Right atrium auricular region (tissue), 2 donors: ENCODE measurements around the gene SLC27A3. TPM values are rescaled to one million over a fixed set of nuclear protein-coding genes. Genes with fewer than 3 reads are reported as not detected.

Experiments used
- DNase-seq: peaks from one replicate; pipeline ENCODE4 v3.0.0-alpha.2; 2019; ENCODE audit warnings: low spot score
- H3K27ac ChIP-seq, 2 donors: fragments of 200-600 bp; sonication (generic); 1 replicate in 1 of 2; 2 replicates in 1 of 2; pipeline ENCODE4 v1.5.1; 2016 to 2019
- H3K27me3 ChIP-seq, 2 donors: fragments of 200-600 bp; sonication (generic); one replicate each; pipeline versions ENCODE4 v1.5.1 to v1.6.0; 2017 to 2019
- H3K36me3 ChIP-seq: fragments of 200-600 bp; sonication (generic); one replicate; pipeline ENCODE4 v1.5.1; 2016
- H3K4me1 ChIP-seq, 2 donors: fragments of 200-600 bp; sonication (generic); one replicate each; pipeline versions ENCODE4 v1.5.1 to v1.6.0; 2017 to 2019
- H3K4me3 ChIP-seq, 2 donors: fragments of 200-600 bp; sonication (generic); 1 replicate in 1 of 2; 2 replicates in 1 of 2; pipeline ENCODE4 v1.5.1; 2017 to 2019; ENCODE audit warnings: mild to moderate bottlenecking in 1 of 2, moderate library complexity in 1 of 2
- H3K9me3 ChIP-seq, 2 donors: fragments of 200-600 bp; sonication (generic); one replicate each; pipeline ENCODE4 v1.5.1; 2019
- total RNA-seq, 2 donors: library from RNA; depleted of rRNA; stranded (reverse); fragments of >200 nt; gene quantifications; one replicate each; pipeline ENCODE4 v1.1.0, GENCODE V29; 2016
- TF ChIP-seq, protein P1 (sequence below), 2 donors: fragments of 200-600 bp; sonication (generic); IDR thresholded peaks; one replicate each; pipeline ENCODE4 v1.5.1; 2019; ENCODE audit warnings: antibody characterized with exemption in 2 of 2

Gene SLC27A3
- total RNA-seq, 2 donors from 2014 or later: 9.9 to 20.1 TPM

DNA sequence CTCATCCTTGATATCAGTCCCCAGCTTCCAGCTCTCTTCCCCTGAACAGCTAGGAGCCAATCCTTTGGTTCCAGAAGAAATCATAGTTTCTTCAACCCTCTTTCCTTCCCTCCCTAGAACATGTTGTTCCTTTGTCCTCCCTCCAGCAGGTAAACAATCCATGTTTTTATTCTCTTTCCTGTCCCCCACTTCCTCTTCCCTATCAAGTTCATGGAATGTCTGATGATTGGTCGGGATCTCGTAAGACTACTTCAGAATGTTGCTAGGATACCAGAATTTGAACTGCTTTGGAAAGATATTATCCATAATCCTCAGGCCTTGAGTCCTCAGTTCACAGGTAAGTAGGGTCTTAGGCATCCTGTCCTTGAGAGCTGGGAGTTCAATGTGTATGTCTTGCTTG lies 23.1 kb upstream of the SLC27A3 start:
- Histone ChIP-seq H3K27me3 (no peaks in the 10 kb centered on the region), H3K4me1 (peaks cover 0 to 60% of the 10 kb centered on the region in 2 donors), H3K36me3 (peaks cover 72% of the 10 kb centered on the region)

DNA sequence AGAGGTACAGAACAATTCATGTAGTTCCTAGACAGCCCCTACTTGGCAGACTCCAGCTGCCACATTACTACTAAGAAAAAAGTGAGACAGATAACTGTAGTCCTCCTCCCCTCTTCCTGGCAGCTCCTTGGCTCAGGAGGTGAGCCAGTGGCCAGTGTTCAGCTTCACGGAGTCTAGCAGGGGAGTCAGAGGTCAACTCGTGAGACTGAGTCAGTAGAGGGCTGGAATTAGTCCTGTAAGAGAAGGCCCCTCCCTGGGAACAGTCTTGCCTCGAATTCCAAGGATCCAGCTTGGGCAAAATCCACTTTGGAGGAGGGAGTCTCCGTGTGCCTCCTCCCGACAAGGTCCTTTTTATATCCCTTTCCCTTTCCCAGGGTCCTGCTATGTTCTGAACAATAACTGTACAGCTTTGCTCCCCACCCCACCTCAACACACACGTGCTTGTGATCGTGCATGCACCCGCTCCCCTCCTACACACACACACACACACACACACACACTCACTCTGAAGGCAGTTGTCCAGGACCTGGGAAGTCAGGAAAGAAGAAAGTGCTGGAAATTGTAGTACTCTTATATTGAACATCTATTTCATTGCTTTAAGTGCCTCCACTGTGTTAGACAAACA lies 22.5 kb upstream of the SLC27A3 start:
- DNase-seq: no peak
- H3K4me1 ChIP-seq: peaks cover 0 to 54% of the 10 kb centered on the region in 2 donors
- peaks cover 72% of the 10 kb centered on the region for H3K36me3 ChIP-seq
- no peaks in the 10 kb centered on the region for H3K9me3 ChIP-seq
- no peaks in the 10 kb centered on the region for H3K27me3 ChIP-seq
- peak overlapping the region; percentile 51 to 74 for H3K27ac ChIP-seq
- H3K4me3 ChIP-seq: no peak overlapping the region
- TF ChIP-seq, protein P1, sequence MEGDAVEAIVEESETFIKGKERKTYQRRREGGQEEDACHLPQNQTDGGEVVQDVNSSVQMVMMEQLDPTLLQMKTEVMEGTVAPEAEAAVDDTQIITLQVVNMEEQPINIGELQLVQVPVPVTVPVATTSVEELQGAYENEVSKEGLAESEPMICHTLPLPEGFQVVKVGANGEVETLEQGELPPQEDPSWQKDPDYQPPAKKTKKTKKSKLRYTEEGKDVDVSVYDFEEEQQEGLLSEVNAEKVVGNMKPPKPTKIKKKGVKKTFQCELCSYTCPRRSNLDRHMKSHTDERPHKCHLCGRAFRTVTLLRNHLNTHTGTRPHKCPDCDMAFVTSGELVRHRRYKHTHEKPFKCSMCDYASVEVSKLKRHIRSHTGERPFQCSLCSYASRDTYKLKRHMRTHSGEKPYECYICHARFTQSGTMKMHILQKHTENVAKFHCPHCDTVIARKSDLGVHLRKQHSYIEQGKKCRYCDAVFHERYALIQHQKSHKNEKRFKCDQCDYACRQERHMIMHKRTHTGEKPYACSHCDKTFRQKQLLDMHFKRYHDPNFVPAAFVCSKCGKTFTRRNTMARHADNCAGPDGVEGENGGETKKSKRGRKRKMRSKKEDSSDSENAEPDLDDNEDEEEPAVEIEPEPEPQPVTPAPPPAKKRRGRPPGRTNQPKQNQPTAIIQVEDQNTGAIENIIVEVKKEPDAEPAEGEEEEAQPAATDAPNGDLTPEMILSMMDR (IDR thresholded peaks at IDR 0.05): no peak

More for the DNA sequence above, 23.1 kb upstream of the SLC27A3 start:
- DNase-seq: no peak
- TF ChIP-seq, protein P1 (IDR thresholded peaks at IDR 0.05): no peak
- no peak overlapping the region for H3K4me3 ChIP-seq
- H3K27ac ChIP-seq: peak overlapping the region; percentile 51 to 74
- H3K9me3 ChIP-seq: no peaks in the 10 kb centered on the region

DNA sequence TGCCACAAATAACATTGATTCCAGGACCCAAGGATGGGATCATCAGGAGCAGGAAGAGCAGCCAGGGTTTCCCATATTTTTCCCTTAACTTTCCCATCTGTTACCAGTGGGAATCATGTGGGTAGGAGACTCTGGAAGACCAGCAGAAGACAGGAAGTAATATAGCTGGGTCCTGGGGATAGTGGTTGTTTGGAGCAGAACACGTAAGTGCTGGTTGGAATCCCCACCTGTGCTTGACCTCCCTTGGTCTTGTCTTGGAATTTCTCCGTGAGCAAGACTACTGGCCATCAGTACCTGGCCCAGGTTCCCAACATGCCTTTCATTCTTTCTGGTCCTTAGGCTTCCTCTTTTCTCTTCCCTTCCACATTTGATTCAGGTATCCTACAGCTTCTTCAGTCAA lies 20.9 kb upstream of the SLC27A3 start:
- no peak overlapping the region for H3K27ac ChIP-seq
- H3K4me3 ChIP-seq: no peak overlapping the region
- no peaks in the 10 kb centered on the region for H3K9me3 ChIP-seq
- H3K36me3 ChIP-seq: peaks cover 81% of the 10 kb centered on the region
- peaks cover 0 to 38% of the 10 kb centered on the region in 2 donors for H3K4me1 ChIP-seq
- no peaks in the 10 kb centered on the region for H3K27me3 ChIP-seq
- DNase-seq: no peak
- TF ChIP-seq, protein P1 (IDR thresholded peaks at IDR 0.05): no peak

DNA sequence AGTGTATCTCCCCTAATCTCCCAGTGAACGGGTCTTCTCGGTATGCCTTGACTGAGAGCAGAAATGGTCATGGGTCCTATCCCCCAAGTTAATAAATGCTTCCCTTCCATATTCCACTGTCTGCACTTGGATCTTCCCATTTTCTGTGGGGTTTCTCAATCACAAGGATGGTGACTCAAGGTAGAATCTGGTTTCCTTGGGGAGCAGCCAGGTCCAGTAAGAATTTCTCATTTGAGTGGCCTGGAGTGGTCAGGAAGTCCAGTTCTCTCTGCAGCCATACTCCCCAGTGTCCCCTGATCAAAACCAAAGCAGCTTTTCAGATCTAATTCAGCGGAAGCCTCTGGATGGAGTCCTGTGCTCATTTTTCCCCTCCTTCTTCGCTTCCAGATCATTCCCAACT lies 14.8 kb upstream of the SLC27A3 start:
- peaks cover 84% of the 10 kb centered on the region for H3K36me3 ChIP-seq
- no peak overlapping the region for H3K27ac ChIP-seq
- no peaks in the 10 kb centered on the region for H3K9me3 ChIP-seq
- H3K27me3 ChIP-seq: no peaks in the 10 kb centered on the region
- peaks cover 0 to 20% of the 10 kb centered on the region in 2 donors for H3K4me1 ChIP-seq
- no peak for DNase-seq
- H3K4me3 ChIP-seq: no peak overlapping the region
- TF ChIP-seq, protein P1 (IDR thresholded peaks at IDR 0.05): no peak

DNA sequence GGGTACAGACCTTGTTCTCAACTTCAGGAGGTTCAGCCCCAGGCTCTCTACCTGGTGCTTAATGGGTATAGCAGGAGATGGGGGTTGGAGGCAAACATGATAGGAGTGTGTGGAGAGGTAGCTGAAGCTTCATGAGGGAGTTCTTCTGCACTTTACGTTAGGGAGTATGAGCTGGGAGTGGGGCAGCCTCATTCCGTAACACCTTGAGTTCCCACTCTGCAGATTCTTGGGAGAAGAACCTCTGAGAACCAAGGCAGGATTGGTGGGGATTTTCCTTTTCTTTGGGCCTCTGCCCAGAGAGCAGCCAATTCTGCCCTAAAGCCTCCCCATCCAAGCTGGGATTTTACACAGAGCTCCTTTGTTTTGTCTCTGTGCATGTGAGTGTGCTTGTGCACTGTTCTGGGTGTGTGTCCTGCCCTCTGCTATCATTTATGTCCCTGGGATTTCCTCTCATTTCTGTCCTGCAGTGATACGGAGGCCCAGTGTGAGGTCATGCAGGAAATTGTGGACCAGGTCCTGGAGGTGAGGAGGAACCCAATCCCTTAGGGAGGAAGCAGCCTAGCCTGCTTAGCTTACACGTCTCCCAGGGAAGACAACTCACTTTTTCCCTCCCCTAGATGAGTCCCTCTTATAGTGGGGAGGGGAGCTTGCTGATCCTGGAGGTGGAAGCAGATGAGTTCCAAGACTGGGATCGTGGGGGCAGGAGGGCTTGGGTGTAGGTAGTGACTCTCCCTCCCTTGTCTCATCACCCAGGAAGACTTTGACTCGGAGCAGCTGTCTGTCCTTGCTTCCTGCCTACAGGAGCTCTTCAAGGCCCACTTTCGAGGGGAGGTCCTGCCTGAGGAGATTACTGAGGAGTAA lies 11.6 kb upstream of the SLC27A3 start:
- TF ChIP-seq, protein P1 (IDR thresholded peaks at IDR 0.05): no peak
- peak overlapping the region; percentile 58 to 63 for H3K27ac ChIP-seq
- H3K9me3 ChIP-seq: no peaks in the 10 kb centered on the region
- no peaks in the 10 kb centered on the region for H3K27me3 ChIP-seq
- no peak overlapping the region for H3K4me3 ChIP-seq
- H3K36me3 ChIP-seq: peaks cover 69% of the 10 kb centered on the region
- H3K4me1 ChIP-seq: peaks cover 0 to 20% of the 10 kb centered on the region in 2 donors
- no peak for DNase-seq
